ENCODE data around the gene MTR. TPM values are rescaled to one million over a fixed set of nuclear protein-coding genes. Genes with fewer than 3 reads are reported as not detected.

The MTR gene
- total and polyA plus RNA-seq, 4 donors = 4.6 to 59.5 (median 32.1) TPM

- 70 to 90% methylated on average over 8 of the region's 8 CpGs for WGBS, 2 donors
- no peak for DNase-seq
- H3K4me1 ChIP-seq (ENCODE audit: control insufficient read depth in 1 of 2, insufficient read depth in 2 of 2, low read length in 2 of 2) = no peaks in the 10 kb centered on the region
These were observed 152.7 kb downstream of the MTR start for GRCh38 chr1:236947794-236948193.

DNA sequence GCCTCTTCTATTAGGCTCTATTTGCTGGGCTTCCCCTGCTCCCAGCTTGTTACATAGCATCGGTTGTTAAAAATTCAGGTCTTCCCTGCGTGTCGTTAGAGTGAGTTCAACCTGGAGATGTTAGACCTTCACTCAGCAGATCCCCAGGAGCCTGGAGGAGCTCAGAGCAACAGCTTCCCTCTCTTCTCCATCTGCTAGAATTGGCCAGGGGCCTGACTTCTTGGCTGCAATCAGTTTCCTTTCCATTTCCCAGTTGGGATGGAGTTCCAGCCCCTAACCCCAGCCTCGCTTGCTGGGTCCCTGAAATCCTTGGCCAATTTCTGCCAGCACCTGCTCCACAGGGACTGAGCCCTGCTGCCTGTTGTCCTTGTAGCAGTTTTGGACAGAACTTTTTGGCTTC is 153.3 kb downstream of the MTR start:
- intact Hi-C loops (cut with DNase I) = no loop called here
- Histone ChIP-seq H3K4me3 (ENCODE audit: low read length in 2 of 2) (no peak overlapping the region), H3K4me1 (ENCODE audit: control insufficient read depth in 1 of 2, insufficient read depth in 2 of 2, low read length in 2 of 2) (no peaks in the 10 kb centered on the region), H3K9me3 (ENCODE audit: control insufficient read depth, low read length) (no peaks in the 10 kb centered on the region), H3K27me3 (ENCODE audit: control insufficient read depth in 1 of 2, insufficient read depth in 2 of 2, low read length in 1 of 2) (no peaks in the 10 kb centered on the region), H3K27ac (ENCODE audit: low read depth in 1 of 2, low read length in 2 of 2) (no peak overlapping the region), H3K36me3 (ENCODE audit: control insufficient read depth in 1 of 2, insufficient read depth in 2 of 2, low read length in 1 of 2) (no peaks in the 10 kb centered on the region)
- ATAC-seq (ENCODE audit: low FRiP score) = no peak
- DNase-seq = no peak
- 90 to 94% methylated on average over 4 of the region's 4 CpGs for WGBS, 2 donors

More at GRCh38 chr1:236947794-236948193, 152.7 kb downstream of the MTR start:
- intact Hi-C loops (cut with DNase I) = no loop called here
- ATAC-seq (ENCODE audit: low FRiP score) = no peak
- Histone ChIP-seq H3K9me3 (ENCODE audit: control insufficient read depth, low read length) (no peaks in the 10 kb centered on the region), H3K36me3 (ENCODE audit: control insufficient read depth in 1 of 2, insufficient read depth in 2 of 2, low read length in 1 of 2) (no peaks in the 10 kb centered on the region), H3K27ac (ENCODE audit: low read depth in 1 of 2, low read length in 2 of 2) (no peak overlapping the region), H3K27me3 (ENCODE audit: control insufficient read depth in 1 of 2, insufficient read depth in 2 of 2, low read length in 1 of 2) (no peaks in the 10 kb centered on the region), H3K4me3 (ENCODE audit: low read length in 2 of 2) (no peak overlapping the region)

- DNase-seq (no peak), ATAC-seq (ENCODE audit: low FRiP score) (no peak)
- intact Hi-C loops (cut with DNase I) = no loop called here
- no peaks in the 10 kb centered on the region for H3K9me3 ChIP-seq (ENCODE audit: control insufficient read depth, low read length)
- H3K36me3 ChIP-seq (ENCODE audit: control insufficient read depth in 1 of 2, insufficient read depth in 2 of 2, low read length in 1 of 2) = no peaks in the 10 kb centered on the region
- no peak overlapping the region for H3K27ac ChIP-seq (ENCODE audit: low read depth in 1 of 2, low read length in 2 of 2)
- H3K4me3 ChIP-seq (ENCODE audit: low read length in 2 of 2) = no peak overlapping the region
- WGBS, 2 donors = 82 to 87% methylated on average over 6 of the region's 6 CpGs
- H3K4me1 ChIP-seq (ENCODE audit: control insufficient read depth in 1 of 2, insufficient read depth in 2 of 2, low read length in 2 of 2) = no peaks in the 10 kb centered on the region
- no peaks in the 10 kb centered on the region for H3K27me3 ChIP-seq (ENCODE audit: control insufficient read depth in 1 of 2, insufficient read depth in 2 of 2, low read length in 1 of 2)
These were observed 153.9 kb downstream of the MTR start for GRCh38 chr1:236948996-236949395.

GRCh38 chr1:236950365-236950764 is 155.3 kb downstream of the MTR start:
- no peak for ATAC-seq (ENCODE audit: low FRiP score)
- intact Hi-C loops (cut with DNase I) = no loop called here
- DNase-seq = no peak
- no peaks in the 10 kb centered on the region for H3K9me3 ChIP-seq (ENCODE audit: control insufficient read depth, low read length)
- no peaks in the 10 kb centered on the region for H3K27me3 ChIP-seq (ENCODE audit: control insufficient read depth in 1 of 2, insufficient read depth in 2 of 2, low read length in 1 of 2)
- H3K27ac ChIP-seq (ENCODE audit: low read depth in 1 of 2, low read length in 2 of 2) = no peak overlapping the region
- H3K4me1 ChIP-seq (ENCODE audit: control insufficient read depth in 1 of 2, insufficient read depth in 2 of 2, low read length in 2 of 2) = no peaks in the 10 kb centered on the region
- no peaks in the 10 kb centered on the region for H3K36me3 ChIP-seq (ENCODE audit: control insufficient read depth in 1 of 2, insufficient read depth in 2 of 2, low read length in 1 of 2)
- 85 to 88% methylated on average over 5 of the region's 5 CpGs for WGBS, 2 donors
- H3K4me3 ChIP-seq (ENCODE audit: low read length in 2 of 2) = no peak overlapping the region

- H3K36me3 ChIP-seq (ENCODE audit: control insufficient read depth in 1 of 2, insufficient read depth in 2 of 2, low read length in 1 of 2) = no peaks in the 10 kb centered on the region
- DNase-seq = no peak
- H3K4me1 ChIP-seq (ENCODE audit: control insufficient read depth in 1 of 2, insufficient read depth in 2 of 2, low read length in 2 of 2) = no peaks in the 10 kb centered on the region
- 86 to 88% methylated on average over 7 of the region's 7 CpGs for WGBS, 2 donors
- no peaks in the 10 kb centered on the region for H3K9me3 ChIP-seq (ENCODE audit: control insufficient read depth, low read length)
- ATAC-seq (ENCODE audit: low FRiP score) = no peak
- no peak overlapping the region for H3K27ac ChIP-seq (ENCODE audit: low read depth in 1 of 2, low read length in 2 of 2)
- H3K27me3 ChIP-seq (ENCODE audit: control insufficient read depth in 1 of 2, insufficient read depth in 2 of 2, low read length in 1 of 2) = no peaks in the 10 kb centered on the region
- intact Hi-C loops (cut with DNase I) = no loop called here
- no peak overlapping the region for H3K4me3 ChIP-seq (ENCODE audit: low read length in 2 of 2)
These were observed 156.6 kb downstream of the MTR start for GRCh38 chr1:236951672-236952071.

DNA sequence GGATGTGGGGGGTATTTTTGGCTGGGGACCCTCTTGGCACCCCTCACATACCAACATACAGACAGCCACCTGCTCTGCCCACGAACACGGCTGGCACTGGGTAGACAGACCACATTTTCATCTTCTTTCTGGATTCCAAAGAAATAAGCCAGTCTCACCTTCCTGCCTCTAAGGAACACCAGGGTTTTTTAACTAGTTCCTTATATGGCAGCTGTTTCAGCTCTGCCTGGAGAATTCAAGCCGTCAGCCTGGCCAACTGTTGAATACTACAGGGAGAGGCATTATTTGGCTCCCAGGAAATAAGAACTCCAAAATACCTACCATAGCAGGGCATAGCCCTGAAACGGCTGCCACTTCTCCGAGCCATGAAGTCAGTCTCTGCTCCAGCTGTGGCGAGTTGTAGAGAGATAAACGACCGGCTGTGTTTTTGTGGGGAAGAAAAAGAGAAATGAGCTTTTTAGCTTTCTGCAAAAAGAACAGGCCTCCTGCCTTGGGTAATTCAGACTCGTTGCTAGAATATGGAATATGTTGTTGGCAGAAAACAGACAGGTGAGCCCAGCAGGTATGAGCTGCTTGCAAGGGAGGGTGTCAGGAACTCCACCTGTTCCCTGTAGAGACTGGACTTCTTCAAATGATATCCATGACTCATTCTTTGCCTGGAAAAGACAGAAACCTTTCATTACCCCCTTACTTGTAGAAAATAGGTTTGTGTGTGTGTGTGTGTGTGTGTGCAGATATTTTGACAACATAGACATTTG is 157.3 kb downstream of the MTR start:
- Histone ChIP-seq H3K9me3 (ENCODE audit: control insufficient read depth, low read length) (no peaks in the 10 kb centered on the region), H3K36me3 (ENCODE audit: control insufficient read depth in 1 of 2, insufficient read depth in 2 of 2, low read length in 1 of 2) (no peaks in the 10 kb centered on the region), H3K27ac (ENCODE audit: low read depth in 1 of 2, low read length in 2 of 2) (peak overlapping the region; percentile 89 to 96), H3K4me3 (ENCODE audit: low read length in 2 of 2) (peak overlapping the region in 1 of 2 donors; percentile 38), H3K4me1 (ENCODE audit: control insufficient read depth in 1 of 2, insufficient read depth in 2 of 2, low read length in 2 of 2) (no peaks in the 10 kb centered on the region), H3K27me3 (ENCODE audit: control insufficient read depth in 1 of 2, insufficient read depth in 2 of 2, low read length in 1 of 2) (no peaks in the 10 kb centered on the region)
- WGBS, 2 donors = 3% methylated on average over 9 of the region's 9 CpGs
- DNase-seq (no peak), ATAC-seq (ENCODE audit: low FRiP score) (peak; percentile 58)
- intact Hi-C loops (cut with DNase I) = no loop called here

DNA sequence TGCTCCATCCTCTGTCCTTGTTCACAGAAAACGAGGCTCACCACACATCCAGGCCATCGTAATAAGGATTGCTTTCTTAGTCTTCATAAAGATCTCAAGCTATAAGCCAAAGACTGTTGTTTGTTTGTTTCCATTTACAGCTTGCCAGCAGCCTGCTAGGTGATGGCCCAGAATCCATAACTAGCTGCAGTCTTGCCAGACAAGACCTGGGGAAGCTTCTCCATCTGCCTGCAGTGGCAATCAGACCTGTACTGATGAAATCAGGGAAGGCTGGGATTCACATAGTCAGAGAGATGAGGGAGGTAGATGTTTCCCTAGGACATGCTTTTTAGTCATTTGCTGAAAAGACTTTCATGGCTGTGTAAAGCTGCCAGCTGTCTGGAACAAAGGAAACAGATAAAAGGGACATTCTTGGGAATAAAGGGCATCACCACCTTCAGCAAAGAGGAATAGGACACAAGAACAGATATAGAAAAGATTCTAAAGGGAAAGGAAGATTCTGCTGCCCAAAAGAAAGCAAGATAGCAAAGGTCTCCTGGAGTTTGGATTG is 158.1 kb downstream of the MTR start:
- DNase-seq = no peak
- Histone ChIP-seq H3K9me3 (ENCODE audit: control insufficient read depth, low read length) (no peaks in the 10 kb centered on the region), H3K36me3 (ENCODE audit: control insufficient read depth in 1 of 2, insufficient read depth in 2 of 2, low read length in 1 of 2) (no peaks in the 10 kb centered on the region), H3K27me3 (ENCODE audit: control insufficient read depth in 1 of 2, insufficient read depth in 2 of 2, low read length in 1 of 2) (no peaks in the 10 kb centered on the region), H3K4me1 (ENCODE audit: control insufficient read depth in 1 of 2, insufficient read depth in 2 of 2, low read length in 2 of 2) (no peaks in the 10 kb centered on the region), H3K27ac (ENCODE audit: low read depth in 1 of 2, low read length in 2 of 2) (peak overlapping the region; percentile 55 to 96), H3K4me3 (ENCODE audit: low read length in 2 of 2) (no peak overlapping the region)
- ATAC-seq (ENCODE audit: low FRiP score) = no peak
- 32 to 41% methylated on average over 2 of the region's 2 CpGs for WGBS, 2 donors
- intact Hi-C loops (cut with DNase I) = no loop called here

All from aorta (tissue), 5 donors.